ENCODE results near the gene SAMD5. TPM values are rescaled to one million over a fixed set of nuclear protein-coding genes. Genes with fewer than 3 reads are reported as not detected.
"Not testable (repeated sequence)": the region's sequence is repeated elsewhere in the genome, so short reads cannot be mapped to it uniquely, and the experiment has no call there.

SAMD5 gene
- polyA plus RNA-seq, 4 donors: 14.7 to 17.6 (median 17.0) TPM

- DNase-seq (ENCODE audit: low read depth in 4 of 4, low spot score in 3 of 4): no peak
Observed at GRCh38 chr6:147527197-147527596, 18.7 kb downstream of the SAMD5 start.

GRCh38 chr6:147528511-147529145 lies 20.1 kb downstream of the SAMD5 start:
- DNase-seq (ENCODE audit: low read depth in 4 of 4, low spot score in 3 of 4): no peak

GRCh38 chr6:147530132-147531060 lies 21.9 kb downstream of the SAMD5 start:
- DNase-seq (ENCODE audit: low read depth in 4 of 4, low spot score in 3 of 4): no peak

- DNase-seq (ENCODE audit: low read depth in 4 of 4, low spot score in 3 of 4): no peak
Observed at GRCh38 chr6:147531321-147531720, 22.8 kb downstream of the SAMD5 start.

- no peak for DNase-seq (ENCODE audit: low read depth in 4 of 4, low spot score in 3 of 4)
Observed at GRCh38 chr6:147534116-147534860, 25.8 kb downstream of the SAMD5 start.

- DNase-seq (ENCODE audit: low read depth in 4 of 4, low spot score in 3 of 4): no peak
Observed at GRCh38 chr6:147538821-147539220, 30.3 kb downstream of the SAMD5 start.

GRCh38 chr6:147540075-147540474 lies 31.6 kb downstream of the SAMD5 start:
- DNase-seq (ENCODE audit: low read depth in 4 of 4, low spot score in 3 of 4): no peak

- not testable (repeated sequence) for DNase-seq (ENCODE audit: low read depth in 4 of 4, low spot score in 3 of 4)
Observed at GRCh38 chr6:147542436-147542835, 33.9 kb downstream of the SAMD5 start.

GRCh38 chr6:147544420-147544819 lies 35.9 kb downstream of the SAMD5 start:
- DNase-seq (ENCODE audit: low read depth in 4 of 4, low spot score in 3 of 4): no peak

- no peak for DNase-seq (ENCODE audit: low read depth in 4 of 4, low spot score in 3 of 4)
Observed at GRCh38 chr6:147546501-147547368, 38.2 kb downstream of the SAMD5 start.

GRCh38 chr6:147547369-147547902 lies 38.9 kb downstream of the SAMD5 start:
- DNase-seq (ENCODE audit: low read depth in 4 of 4, low spot score in 3 of 4): no peak

GRCh38 chr6:147548921-147549475 lies 40.5 kb downstream of the SAMD5 start:
- DNase-seq (ENCODE audit: low read depth in 4 of 4, low spot score in 3 of 4): no peak

GRCh38 chr6:147549531-147549930 lies 41.0 kb downstream of the SAMD5 start:
- DNase-seq (ENCODE audit: low read depth in 4 of 4, low spot score in 3 of 4): no peak

GRCh38 chr6:147551976-147552375 lies 43.5 kb downstream of the SAMD5 start:
- DNase-seq (ENCODE audit: low read depth in 4 of 4, low spot score in 3 of 4): no peak

GRCh38 chr6:147553099-147553498 lies 44.6 kb downstream of the SAMD5 start:
- DNase-seq (ENCODE audit: low read depth in 4 of 4, low spot score in 3 of 4): no peak

- no peak for DNase-seq (ENCODE audit: low read depth in 4 of 4, low spot score in 3 of 4)
Observed at GRCh38 chr6:147554281-147554680, 45.8 kb downstream of the SAMD5 start.

- no peak for DNase-seq (ENCODE audit: low read depth in 4 of 4, low spot score in 3 of 4)
Observed at GRCh38 chr6:147559006-147559405, 50.5 kb downstream of the SAMD5 start.

- no peak for DNase-seq (ENCODE audit: low read depth in 4 of 4, low spot score in 3 of 4)
Observed at GRCh38 chr6:147560670-147561069, 52.2 kb downstream of the SAMD5 start.

- no peak for DNase-seq (ENCODE audit: low read depth in 4 of 4, low spot score in 3 of 4)
Observed at GRCh38 chr6:147561726-147562125, 53.2 kb downstream of the SAMD5 start.

GRCh38 chr6:147563472-147563871 lies 55.0 kb downstream of the SAMD5 start:
- DNase-seq (ENCODE audit: low read depth in 4 of 4, low spot score in 3 of 4): no peak
